Common myeloid progenitor, CD34-positive (primary cell): ENCODE results near the gene FBXO11.
"Not testable (repeated sequence)": the region's sequence is repeated elsewhere in the genome, so short reads cannot be mapped to it uniquely, and the experiment has no call there.

Experiments
- CTCF ChIA-PET: fragments of 350-600 bp; sonication (Branson Sonifier 250); formaldehyde crosslinking; loops from one replicate; lab custom pipeline; 2021; ENCODE audit warnings: antibody characterized with exemption; lab: Charles Lee
- POLR2A ChIA-PET: fragments of 350-600 bp; sonication (Branson Sonifier 250); formaldehyde crosslinking; loops from one replicate; lab custom pipeline; 2021; ENCODE audit warnings: antibody characterized with exemption; lab: Charles Lee
- DNase-seq, 3 donors: peaks; one replicate each; pipeline versions ENCODE4 v3.0.0 to v3.0.0-alpha.2; 2013
- H3K27ac ChIP-seq, 2 experiments: 1 replicate in 1 of 2; 2 replicates in 1 of 2; pipeline ENCODE4 v1.7.0; 2013; ENCODE audit warnings: inconsistent platforms in 2 of 2, low read length in 2 of 2, mild to moderate bottlenecking in 2 of 2, low read depth in 1 of 2, moderate library complexity in 1 of 2; ENCODE audit not compliant: severe bottlenecking in 2 of 2, insufficient read depth in 1 of 2, poor library complexity in 1 of 2
- H3K27me3 ChIP-seq, 5 experiments: replicated peaks in 2 of 5; 1 replicate in 3 of 5; 2 replicates in 2 of 5; pipeline versions ENCODE4 v1.6.1 to v1.7.0; 2013; ENCODE audit warnings: low read length in 4 of 5, mild to moderate bottlenecking in 2 of 5, moderate library complexity in 2 of 5, inconsistent platforms in 1 of 5; ENCODE audit not compliant: insufficient read depth in 5 of 5, control insufficient read depth in 4 of 5
- H3K36me3 ChIP-seq, 4 experiments: 1 replicate in 2 of 4; 2 replicates in 2 of 4; pipeline versions ENCODE4 v1.6.1 to v1.7.0; 2013; ENCODE audit warnings: low read length in 3 of 4, control low read depth in 1 of 4, mild to moderate bottlenecking in 1 of 4; ENCODE audit not compliant: control insufficient read depth in 4 of 4, insufficient read depth in 4 of 4
- H3K4me1 ChIP-seq, 4 experiments: 1 replicate in 3 of 4; 2 replicates in 1 of 4; pipeline versions ENCODE4 v1.6.1 to v1.7.1; 2013; ENCODE audit warnings: low read length in 3 of 4, mild to moderate bottlenecking in 3 of 4, control low read depth in 1 of 4, inconsistent platforms in 1 of 4, moderate library complexity in 1 of 4; ENCODE audit not compliant: control insufficient read depth in 4 of 4, insufficient read depth in 4 of 4; ENCODE audit errors: control extremely low read depth in 1 of 4
- H3K4me3 ChIP-seq, 7 experiments: 1 replicate in 4 of 7; 2 replicates in 3 of 7; pipeline versions ENCODE4 v1.5.1 to v1.7.0; 2013; ENCODE audit warnings: mild to moderate bottlenecking in 7 of 7, low read length in 6 of 7, moderate library complexity in 6 of 7, inconsistent platforms in 2 of 7, low read depth in 2 of 7, control low read depth in 1 of 7; ENCODE audit not compliant: insufficient read depth in 4 of 7, control insufficient read depth in 1 of 7; ENCODE audit errors: extremely low read depth in 1 of 7
- H3K9me3 ChIP-seq, 5 experiments: 1 replicate in 4 of 5; 2 replicates in 1 of 5; pipeline versions ENCODE4 v1.6.1 to v1.7.1; 2013; ENCODE audit warnings: low read length in 4 of 5, mild to moderate bottlenecking in 2 of 5, inconsistent platforms in 1 of 5, low read depth in 1 of 5, moderate library complexity in 1 of 5; ENCODE audit not compliant: control insufficient read depth in 4 of 5, insufficient read depth in 2 of 5; ENCODE audit errors: control extremely low read depth in 1 of 5
- WGBS: methylation state at CpG from one replicate; pipeline ENCODE4 v1.1.5; 2013; ENCODE audit not compliant: insufficient coverage; 5-methylcytosine and 5-hydroxymethylcytosine counted together

Gene FBXO11

DNA sequence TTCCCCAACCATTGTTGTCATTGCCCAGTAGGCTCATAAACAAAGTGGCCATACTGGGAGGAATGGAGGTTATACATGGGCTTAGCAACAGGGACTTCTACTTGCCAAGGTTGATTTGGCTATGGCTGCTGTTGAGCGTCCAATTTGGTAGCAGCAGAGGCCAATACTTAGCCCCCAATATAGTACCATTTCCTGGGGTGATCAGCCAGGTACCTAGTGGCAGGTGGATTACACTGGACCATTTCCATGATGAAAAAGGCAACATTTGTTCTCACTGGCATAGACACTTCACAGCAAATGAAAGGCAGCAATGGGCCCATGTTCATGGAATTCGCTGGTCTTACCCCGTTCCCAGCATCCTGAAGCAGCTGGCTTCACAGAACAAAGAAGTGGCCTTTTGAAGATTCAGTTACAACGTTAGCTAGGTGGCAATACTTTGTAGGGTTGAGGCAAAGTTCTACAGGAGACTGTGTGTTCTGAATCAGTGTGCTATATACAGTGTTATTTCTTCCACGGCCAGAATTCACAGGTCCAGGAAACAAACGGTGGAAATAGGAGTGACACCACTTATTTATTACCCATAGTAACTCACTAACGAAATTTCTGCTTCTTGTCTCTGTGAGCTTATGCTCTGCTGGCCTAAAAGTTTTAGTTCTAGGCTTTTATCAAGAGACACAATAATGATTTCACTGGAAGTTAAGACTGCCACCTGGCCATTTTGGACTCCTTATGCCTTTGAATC, 37.5 kb downstream of the FBXO11 start:
- peaks cover 11 to 59% (median 35%) of the 10 kb centered on the region in 4 experiments for H3K4me1 ChIP-seq
- no peaks in the 10 kb centered on the region for H3K27me3 ChIP-seq
- CTCF ChIA-PET = no interaction called here
- peak overlapping the region in 1 of 2 experiments; percentile 60 for H3K27ac ChIP-seq
- 41% methylated on average over 4 of the region's 7 CpGs for WGBS
- no peak overlapping the region for H3K4me3 ChIP-seq
- DNase-seq = no peak
- no peaks in the 10 kb centered on the region for H3K9me3 ChIP-seq
- POLR2A ChIA-PET = interaction anchor here (0.7 kb wide), 1 partner anchor 19 kb away, joined by 3 read pairs; no protein-coding TSS in a partner anchor
- H3K36me3 ChIP-seq = peaks cover 0 to 25% (median 4%) of the 10 kb centered on the region in 4 experiments

DNA sequence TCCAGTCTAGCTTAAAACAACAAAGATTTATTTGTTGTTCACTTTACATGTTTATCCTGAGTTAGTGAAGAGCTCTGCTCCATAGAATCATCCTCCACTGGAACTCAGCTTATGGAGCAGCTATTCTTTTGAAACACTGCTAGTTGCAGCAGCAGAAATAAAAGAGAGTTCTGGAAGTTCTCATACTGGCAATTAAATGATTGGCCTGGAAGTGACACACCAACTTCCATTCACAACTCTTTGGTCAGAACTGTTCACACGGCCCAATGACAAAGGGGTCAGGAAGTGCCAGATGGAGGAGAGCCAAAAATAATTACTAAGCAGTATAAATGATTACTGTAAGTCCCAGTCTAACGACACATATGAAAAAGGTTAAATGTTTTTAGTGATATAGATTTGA, 39.1 kb downstream of the FBXO11 start:
- CTCF ChIA-PET = interaction anchor here (0.9 to 2.2 kb wide), 3 partner anchors 10 to 548 kb away, joined by 3 to 7 read pairs (median 6); no protein-coding TSS in a partner anchor
- peaks cover 0 to 17% (median 0%) of the 10 kb centered on the region in 4 experiments for H3K36me3 ChIP-seq
- peak; percentile 52 to 79 (median 73) for DNase-seq
- peak overlapping the region in 1 of 7 experiments; percentile 7 for H3K4me3 ChIP-seq
- peaks cover 11 to 58% (median 34%) of the 10 kb centered on the region in 4 experiments for H3K4me1 ChIP-seq
- no peaks in the 10 kb centered on the region for H3K9me3 ChIP-seq
- no CpG with 5 or more reads among the region's 2 CpGs for WGBS
- H3K27me3 ChIP-seq = no peaks in the 10 kb centered on the region
- peak overlapping the region; percentile 20 to 25 for H3K27ac ChIP-seq
- POLR2A ChIA-PET = no interaction called here

DNA sequence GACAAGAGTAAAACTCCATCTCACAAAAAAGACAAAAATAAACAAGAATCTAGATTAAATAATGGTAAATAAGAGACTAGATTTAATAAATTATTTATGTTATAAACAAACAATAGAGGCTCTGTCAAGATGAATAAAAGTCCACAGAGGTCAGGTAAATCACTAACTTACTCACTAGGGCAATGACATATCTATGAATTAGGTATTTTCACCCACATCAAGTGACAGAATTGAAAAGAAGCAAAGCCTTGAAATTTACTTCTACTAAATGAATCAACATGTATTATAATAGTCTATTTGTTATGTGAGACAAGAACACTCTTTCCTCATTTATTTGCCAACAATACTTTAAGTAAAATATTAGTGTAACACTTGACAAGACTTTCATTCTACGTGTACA, 41.7 kb downstream of the FBXO11 start:
- no CpG with 5 or more reads among the region's 1 CpG for WGBS
- Histone ChIP-seq H3K36me3 (peaks cover 0 to 6% (median 0%) of the 10 kb centered on the region in 4 experiments), H3K27ac (peak overlapping the region in 1 of 2 experiments; percentile 34), H3K9me3 (no peaks in the 10 kb centered on the region), H3K27me3 (no peaks in the 10 kb centered on the region), H3K4me1 (peaks cover 8 to 38% (median 21%) of the 10 kb centered on the region in 4 experiments), H3K4me3 (no peak overlapping the region)
- no peak for DNase-seq
- ChIA-PET POLR2A (no interaction called here), CTCF (interaction anchor here (0.7 to 1.6 kb wide), 3 partner anchors 34 to 229 kb away, joined by 3 to 4 read pairs (median 4); no protein-coding TSS in a partner anchor)

DNA sequence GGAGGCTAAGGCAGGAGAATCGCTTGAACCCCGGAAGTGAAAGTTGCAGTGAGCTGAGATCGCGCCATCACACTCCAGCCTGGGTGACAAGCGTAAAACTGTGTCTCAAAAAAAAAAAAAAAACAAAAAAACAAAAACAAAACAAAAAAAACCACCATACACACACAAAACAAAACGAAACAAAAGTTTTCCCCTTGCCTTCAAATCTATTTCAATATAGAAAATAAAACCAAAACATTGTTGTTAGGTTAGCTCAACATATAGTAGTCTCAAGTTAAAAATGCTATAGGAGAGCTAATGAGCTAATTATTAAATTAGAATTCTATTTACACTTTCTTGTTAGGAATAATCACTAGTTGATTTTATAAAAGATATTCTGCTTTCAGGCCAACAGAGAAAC, 43.3 kb downstream of the FBXO11 start:
- Histone ChIP-seq H3K9me3 (no peaks in the 10 kb centered on the region), H3K4me3 (no peak overlapping the region), H3K27ac (no peak overlapping the region), H3K4me1 (peaks cover 8 to 22% (median 10%) of the 10 kb centered on the region in 4 experiments), H3K27me3 (no peaks in the 10 kb centered on the region), H3K36me3 (peaks cover 0 to 2% (median 0%) of the 10 kb centered on the region in 4 experiments)
- ChIA-PET CTCF (interaction anchor here (0.9 to 1.6 kb wide), 5 partner anchors 9 to 556 kb away, joined by 3 to 4 read pairs (median 4); no protein-coding TSS in a partner anchor), POLR2A (no interaction called here)
- 97% methylated on average over 4 of the region's 6 CpGs for WGBS
- no peak for DNase-seq

DNA sequence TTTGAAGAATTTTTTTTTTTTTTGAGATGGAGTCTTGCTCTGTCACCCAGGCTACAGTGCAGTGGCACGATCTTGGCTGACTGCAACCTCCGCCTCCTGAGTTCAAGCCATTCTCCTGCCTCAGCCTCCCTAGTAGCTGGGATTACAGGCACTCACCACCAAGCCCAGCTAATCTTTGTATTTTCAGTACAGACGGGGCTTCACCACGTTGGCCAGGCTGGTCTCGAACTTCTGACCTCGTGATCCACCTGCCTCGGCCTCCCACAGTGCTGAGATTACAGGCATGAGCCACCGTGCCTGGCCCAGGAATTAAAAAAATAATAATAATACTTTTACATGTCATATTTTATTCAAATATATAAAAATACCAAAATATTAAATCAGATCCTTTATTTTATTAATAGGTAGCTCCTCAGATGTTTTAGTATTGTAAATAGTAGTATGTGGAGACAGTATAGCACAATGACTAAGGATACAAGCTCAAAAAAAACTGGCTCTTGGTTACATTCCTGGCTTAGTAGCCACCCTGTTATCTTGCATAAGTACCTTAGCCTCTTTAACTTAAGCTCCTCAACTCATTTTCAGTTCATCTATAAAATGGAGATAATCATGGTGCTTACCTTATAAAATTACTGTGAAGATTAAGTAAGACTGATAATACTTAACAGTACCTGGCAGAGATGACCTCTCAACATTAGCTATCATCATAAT, 53.1 kb downstream of the FBXO11 start:
- CTCF ChIA-PET = interaction anchor here (1.1 to 1.5 kb wide), 3 partner anchors 8 to 574 kb away, joined by 3 to 4 read pairs (median 3); no protein-coding TSS in a partner anchor
- H3K27ac ChIP-seq, H3K36me3 ChIP-seq, H3K27me3 ChIP-seq, DNase-seq, H3K4me3 ChIP-seq, H3K9me3 ChIP-seq, POLR2A ChIA-PET: not testable (repeated sequence)
- WGBS = 100% methylated on average over 2 of the region's 8 CpGs
- H3K4me1 ChIP-seq = peaks cover 2 to 17% (median 9%) of the 10 kb centered on the region in 4 experiments

DNA sequence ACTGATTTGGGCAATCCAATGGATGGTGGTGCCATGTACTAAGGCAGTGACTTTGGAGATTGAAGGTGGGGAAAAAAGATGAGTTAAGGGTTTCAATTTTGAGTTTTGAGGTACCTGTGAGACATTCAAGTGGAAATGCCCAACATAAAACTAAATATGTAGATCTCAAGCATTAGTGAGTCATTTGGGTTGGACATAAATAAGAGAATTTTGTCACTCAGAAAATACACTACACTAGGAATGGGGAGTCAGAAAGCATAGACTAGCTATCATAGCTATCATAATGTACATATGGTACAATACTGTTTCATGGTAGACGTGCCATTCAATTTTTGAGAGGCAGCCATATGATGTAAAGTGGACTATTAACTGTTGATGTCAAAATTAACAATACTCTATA, 56.1 kb downstream of the FBXO11 start:
- ChIA-PET CTCF (interaction anchor here (3.0 kb wide), 1 partner anchor 8 kb away, joined by 11 read pairs; no protein-coding TSS in a partner anchor), POLR2A (interaction anchor here (1.0 to 1.1 kb wide), 2 partner anchors 10 to 56 kb away, joined by 3 to 4 read pairs; partner anchors contain the start of gene FBXO11)
- Histone ChIP-seq H3K4me3 (no peak overlapping the region), H3K9me3 (no peaks in the 10 kb centered on the region), H3K27me3 (no peaks in the 10 kb centered on the region), H3K36me3 (no peaks in the 10 kb centered on the region), H3K4me1 (no peaks in the 10 kb centered on the region), H3K27ac (no peak overlapping the region)
- WGBS = no CpG with 5 or more reads among the region's 1 CpG
- DNase-seq = no peak
